ENCODE measurements around the gene ZSWIM4.

DNA sequence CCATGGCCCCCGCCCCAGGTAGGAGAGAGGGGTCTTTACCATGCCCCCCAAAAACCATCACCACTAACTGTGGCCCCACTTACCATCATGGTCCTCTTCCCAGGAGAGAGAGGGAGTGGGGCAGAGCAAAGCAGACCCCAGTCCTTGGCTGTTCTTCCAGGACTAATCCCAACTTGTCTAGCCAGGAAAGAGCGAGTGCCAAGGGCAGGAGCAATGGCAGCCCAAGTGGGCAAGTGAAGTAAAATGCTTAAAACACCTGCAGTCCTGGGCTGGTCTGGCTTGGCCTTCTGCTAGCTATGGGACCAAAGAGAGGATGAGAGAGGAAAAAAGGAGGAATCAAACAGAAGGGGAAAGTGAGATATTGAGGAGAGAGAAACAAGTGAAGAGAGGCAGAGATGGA, 17.9 kb downstream of the ZSWIM4 start:
- TF ChIP-seq EZH2 (conservative IDR thresholded peaks at IDR 0.05; ENCODE audit: low read depth, low read length) (no peak), ZNF354B (CRISPR knock-in tag; IDR thresholded peaks at IDR 0.05) (no peak)
